SK-N-SH (cell line): ENCODE results near the gene MOB1B.

Experiments used
- POLR2AphosphoS5 ChIP-seq: IDR thresholded peaks from 2 replicates; pipeline ENCODE4 v1.6.1; 2012; ENCODE audit warnings: low read depth, low read length
- RCOR1 ChIP-seq: fragments of 150-350 bp; IDR thresholded peaks from 2 replicates; pipeline ENCODE4 v1.6.1; 2017; ENCODE audit warnings: antibody characterized with exemption, low read length
- SMC3 ChIP-seq: IDR thresholded peaks from 2 replicates; pipeline ENCODE4 v1.6.1; 2012; ENCODE audit warnings: low read depth, low read length, improper control_type of control experiment
- YY1 ChIP-seq: IDR thresholded peaks from 2 replicates; pipeline ENCODE4 v1.4.0; 2012; ENCODE audit warnings: low read depth, mild to moderate bottlenecking
- TF ChIP-seq, protein P1 (sequence below): fragments of 200-600 bp; sonication (generic); IDR thresholded peaks from 2 replicates; pipeline ENCODE4 v1.6.1; 2017; ENCODE audit warnings: antibody characterized with exemption, mild to moderate bottlenecking, moderate library complexity
- TF ChIP-seq, protein P2 (sequence below): fragments of 150-350 bp; IDR thresholded peaks from 2 replicates; pipeline ENCODE4 v1.6.1; 2017; ENCODE audit warnings: antibody characterized with exemption, low read length, low read depth, borderline replicate concordance

DNA sequence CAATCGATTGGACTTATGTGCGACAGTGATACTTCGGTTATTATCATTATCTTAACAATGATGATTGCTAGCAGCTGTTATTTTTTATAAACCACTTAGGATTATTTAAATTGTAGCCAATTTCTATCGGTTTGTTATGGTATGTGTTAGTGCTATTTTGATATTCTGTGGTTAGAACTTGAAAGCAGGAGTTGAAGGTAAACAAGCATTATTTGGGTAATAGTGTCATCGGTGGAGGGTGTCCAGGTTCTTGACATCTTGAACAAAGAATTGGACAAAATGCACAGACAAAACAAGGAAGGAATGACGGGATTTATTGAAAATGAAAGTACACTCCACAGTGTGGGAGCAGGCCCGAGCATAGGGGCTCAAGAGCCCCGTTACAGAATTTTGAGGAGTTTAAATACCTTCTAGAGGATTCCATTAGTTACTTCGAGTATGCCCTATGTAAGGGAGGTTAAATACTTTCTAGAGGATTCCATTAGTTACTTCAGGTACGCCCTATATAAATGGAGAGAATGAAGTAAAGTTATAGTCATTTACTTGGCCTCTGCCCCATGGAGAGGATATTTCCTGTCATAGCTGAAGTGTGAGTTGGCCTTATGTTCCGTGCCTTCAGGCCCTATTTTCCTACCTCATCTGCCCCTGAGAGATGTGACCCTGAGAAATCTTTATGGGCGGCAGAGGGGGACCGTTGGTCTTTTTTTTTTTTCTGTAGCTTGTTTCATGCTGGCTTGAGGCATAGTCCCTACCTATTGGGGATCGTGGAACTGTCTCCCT lies 13.1 kb downstream of the MOB1B start:
- TF ChIP-seq, protein P1, sequence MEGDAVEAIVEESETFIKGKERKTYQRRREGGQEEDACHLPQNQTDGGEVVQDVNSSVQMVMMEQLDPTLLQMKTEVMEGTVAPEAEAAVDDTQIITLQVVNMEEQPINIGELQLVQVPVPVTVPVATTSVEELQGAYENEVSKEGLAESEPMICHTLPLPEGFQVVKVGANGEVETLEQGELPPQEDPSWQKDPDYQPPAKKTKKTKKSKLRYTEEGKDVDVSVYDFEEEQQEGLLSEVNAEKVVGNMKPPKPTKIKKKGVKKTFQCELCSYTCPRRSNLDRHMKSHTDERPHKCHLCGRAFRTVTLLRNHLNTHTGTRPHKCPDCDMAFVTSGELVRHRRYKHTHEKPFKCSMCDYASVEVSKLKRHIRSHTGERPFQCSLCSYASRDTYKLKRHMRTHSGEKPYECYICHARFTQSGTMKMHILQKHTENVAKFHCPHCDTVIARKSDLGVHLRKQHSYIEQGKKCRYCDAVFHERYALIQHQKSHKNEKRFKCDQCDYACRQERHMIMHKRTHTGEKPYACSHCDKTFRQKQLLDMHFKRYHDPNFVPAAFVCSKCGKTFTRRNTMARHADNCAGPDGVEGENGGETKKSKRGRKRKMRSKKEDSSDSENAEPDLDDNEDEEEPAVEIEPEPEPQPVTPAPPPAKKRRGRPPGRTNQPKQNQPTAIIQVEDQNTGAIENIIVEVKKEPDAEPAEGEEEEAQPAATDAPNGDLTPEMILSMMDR = no peak
- TF ChIP-seq SMC3 (no peak), YY1 (no peak), RCOR1 (no peak), POLR2AphosphoS5 (no peak)
- TF ChIP-seq, protein P2, sequence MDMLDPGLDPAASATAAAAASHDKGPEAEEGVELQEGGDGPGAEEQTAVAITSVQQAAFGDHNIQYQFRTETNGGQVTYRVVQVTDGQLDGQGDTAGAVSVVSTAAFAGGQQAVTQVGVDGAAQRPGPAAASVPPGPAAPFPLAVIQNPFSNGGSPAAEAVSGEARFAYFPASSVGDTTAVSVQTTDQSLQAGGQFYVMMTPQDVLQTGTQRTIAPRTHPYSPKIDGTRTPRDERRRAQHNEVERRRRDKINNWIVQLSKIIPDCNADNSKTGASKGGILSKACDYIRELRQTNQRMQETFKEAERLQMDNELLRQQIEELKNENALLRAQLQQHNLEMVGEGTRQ = no peak
